ENCODE measurements around the gene CPEB4. TPM values are rescaled to one million over a fixed set of nuclear protein-coding genes. Genes with fewer than 3 reads are reported as not detected.

The CPEB4 gene
- total RNA-seq, 1 experiment from 2014 or later, result 11.1 TPM

DNA sequence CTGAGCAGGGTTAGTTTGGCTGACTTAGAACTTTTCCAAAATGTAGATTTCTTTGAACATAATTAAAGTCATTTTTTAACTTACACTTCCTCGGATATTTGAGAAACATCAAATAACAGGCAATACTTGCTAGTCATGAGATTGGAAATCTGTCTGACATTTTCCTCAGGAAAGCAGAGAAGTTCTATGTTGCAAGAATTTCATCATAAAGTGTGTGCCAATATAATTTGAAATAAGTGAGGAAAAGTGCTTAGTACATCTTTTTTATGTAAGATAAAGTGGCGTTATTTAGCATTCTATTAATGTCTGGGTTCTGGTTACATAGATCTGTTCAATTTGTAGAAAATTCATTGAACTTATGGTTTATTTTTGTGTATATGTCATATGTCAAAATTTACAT lies 52.1 kb downstream of the CPEB4 start:
- DNase-seq (ENCODE audit: low read depth, low spot score) (no peak), ATAC-seq (no peak)
- Histone ChIP-seq H3K27ac (ENCODE audit: low read depth, low read length) (no peak overlapping the region), H3K4me1 (ENCODE audit: control insufficient read depth in 1 of 2, insufficient read depth in 2 of 2, low read length in 2 of 2) (no peaks in the 10 kb centered on the region), H3K9ac (ENCODE audit: low read length) (no peak overlapping the region), H3K4me2 (ENCODE audit: low read length) (no peak overlapping the region), H3K9me2 (ENCODE audit: insufficient read depth) (no peaks in the 10 kb centered on the region), H3K27me3 (ENCODE audit: insufficient read depth, low read length) (no peaks in the 10 kb centered on the region), H3K36me3 (ENCODE audit: control insufficient read depth in 1 of 2, insufficient read depth in 2 of 2, low read length in 2 of 2) (no peaks in the 10 kb centered on the region), H3K79me2 (ENCODE audit: insufficient read depth, low read length) (no peaks in the 10 kb centered on the region), H2AFZ (ENCODE audit: low read depth, low read length, poor library complexity, severe bottlenecking) (no peak overlapping the region), H4K20me1 (ENCODE audit: insufficient read depth) (no peaks in the 10 kb centered on the region), H3K9me3 (ENCODE audit: control insufficient read depth in 1 of 2, insufficient read depth in 1 of 2, low read depth in 1 of 2, low read length in 2 of 2) (no peaks in the 10 kb centered on the region), H3K4me3 (replicated peaks in 1 of 2; ENCODE audit: low read depth in 1 of 2, low read length in 2 of 2) (no peak overlapping the region)
- RAD21 ChIA-PET (ENCODE audit: low non-redundant PET in 1 of 2, low total read pairs in 2 of 2, uncharacterized antibody in 2 of 2, unreplicated experiment in 2 of 2), result no interaction called here
- intact Hi-C loops (cut with micrococcal nuclease), result no loop called here
- POLR2A ChIA-PET, result no interaction called here
- CTCF ChIA-PET, result interaction anchor here (1.7 kb wide), 1 partner anchor 15 kb away, joined by 8 read pairs; no protein-coding TSS in a partner anchor
- TF ChIP-seq EGR1 (IDR thresholded peaks at IDR 0.05; ENCODE audit: low read depth), result no peak
- TF ChIP-seq TCF7L2 (IDR thresholded peaks at IDR 0.05; ENCODE audit: borderline replicate concordance, extremely low read depth, insufficient read depth, insufficient read length), result no peak
- TF ChIP-seq, protein P1, sequence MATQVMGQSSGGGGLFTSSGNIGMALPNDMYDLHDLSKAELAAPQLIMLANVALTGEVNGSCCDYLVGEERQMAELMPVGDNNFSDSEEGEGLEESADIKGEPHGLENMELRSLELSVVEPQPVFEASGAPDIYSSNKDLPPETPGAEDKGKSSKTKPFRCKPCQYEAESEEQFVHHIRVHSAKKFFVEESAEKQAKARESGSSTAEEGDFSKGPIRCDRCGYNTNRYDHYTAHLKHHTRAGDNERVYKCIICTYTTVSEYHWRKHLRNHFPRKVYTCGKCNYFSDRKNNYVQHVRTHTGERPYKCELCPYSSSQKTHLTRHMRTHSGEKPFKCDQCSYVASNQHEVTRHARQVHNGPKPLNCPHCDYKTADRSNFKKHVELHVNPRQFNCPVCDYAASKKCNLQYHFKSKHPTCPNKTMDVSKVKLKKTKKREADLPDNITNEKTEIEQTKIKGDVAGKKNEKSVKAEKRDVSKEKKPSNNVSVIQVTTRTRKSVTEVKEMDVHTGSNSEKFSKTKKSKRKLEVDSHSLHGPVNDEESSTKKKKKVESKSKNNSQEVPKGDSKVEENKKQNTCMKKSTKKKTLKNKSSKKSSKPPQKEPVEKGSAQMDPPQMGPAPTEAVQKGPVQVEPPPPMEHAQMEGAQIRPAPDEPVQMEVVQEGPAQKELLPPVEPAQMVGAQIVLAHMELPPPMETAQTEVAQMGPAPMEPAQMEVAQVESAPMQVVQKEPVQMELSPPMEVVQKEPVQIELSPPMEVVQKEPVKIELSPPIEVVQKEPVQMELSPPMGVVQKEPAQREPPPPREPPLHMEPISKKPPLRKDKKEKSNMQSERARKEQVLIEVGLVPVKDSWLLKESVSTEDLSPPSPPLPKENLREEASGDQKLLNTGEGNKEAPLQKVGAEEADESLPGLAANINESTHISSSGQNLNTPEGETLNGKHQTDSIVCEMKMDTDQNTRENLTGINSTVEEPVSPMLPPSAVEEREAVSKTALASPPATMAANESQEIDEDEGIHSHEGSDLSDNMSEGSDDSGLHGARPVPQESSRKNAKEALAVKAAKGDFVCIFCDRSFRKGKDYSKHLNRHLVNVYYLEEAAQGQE (IDR thresholded peaks at IDR 0.05; ENCODE audit: low read depth), result no peak
- TF ChIP-seq SP1 (IDR thresholded peaks at IDR 0.05; ENCODE audit: low read depth), result no peak
- no peak for TF ChIP-seq ATF3 (IDR thresholded peaks at IDR 0.05)
- no peak for TF ChIP-seq POLR2AphosphoS5 (IDR thresholded peaks at IDR 0.05; ENCODE audit: low read depth, low read length)
- TF ChIP-seq FOSL1 (IDR thresholded peaks at IDR 0.05; ENCODE audit: low read depth), result no peak
- no peak for TF ChIP-seq SRF (IDR thresholded peaks at IDR 0.05; ENCODE audit: low read depth)
- no peak for TF ChIP-seq CBX3 (IDR thresholded peaks at IDR 0.05; ENCODE audit: low read depth)
- no peak for TF ChIP-seq RAD21 (IDR thresholded peaks at IDR 0.05; ENCODE audit: low read depth)
- TF ChIP-seq SIN3A (IDR thresholded peaks at IDR 0.05; ENCODE audit: low read depth), result no peak
- no peak for TF ChIP-seq EZH2phosphoT487 (IDR thresholded peaks at IDR 0.05; ENCODE audit: borderline replicate concordance)
- no peak for TF ChIP-seq ZBTB33 (IDR thresholded peaks at IDR 0.05; ENCODE audit: extremely low read depth, insufficient replicate concordance, low read length)
- no TSS peak for BruUV-seq (replicated peaks)
